ENCODE measurements around the gene MTERF2.

Gene MTERF2

GRCh38 chr12:106987846-106988245, 900 bp upstream of the MTERF2 start:
- peak; percentile 19 for DNase-seq

GRCh38 chr12:106986135-106986534, 811 bp downstream of the MTERF2 start:
- no peak for DNase-seq

- DNase-seq = no peak
Measured at GRCh38 chr12:106985479-106985878, 1.5 kb downstream of the MTERF2 start.

- no peak for DNase-seq
Measured at GRCh38 chr12:106984588-106985137, 2.3 kb downstream of the MTERF2 start.

GRCh38 chr12:106982229-106982628, 4.7 kb downstream of the MTERF2 start:
- no peak for DNase-seq

- no peak for DNase-seq
Measured at GRCh38 chr12:106981788-106982187, 5.2 kb downstream of the MTERF2 start.

- DNase-seq = no peak
Measured at GRCh38 chr12:106980944-106981343, 6.0 kb downstream of the MTERF2 start.

GRCh38 chr12:106978035-106978800, 8.7 kb downstream of the MTERF2 start:
- no peak for DNase-seq

- DNase-seq = no peak
Measured at GRCh38 chr12:106976668-106977067, 10.3 kb downstream of the MTERF2 start.

- DNase-seq = no peak
Measured at GRCh38 chr12:106975993-106976658, 10.8 kb downstream of the MTERF2 start.

- DNase-seq = no peak
Measured at GRCh38 chr12:106975098-106975497, 11.8 kb downstream of the MTERF2 start.

- DNase-seq = peak; percentile 52
Measured at GRCh38 chr12:106974511-106974910, 12.4 kb downstream of the MTERF2 start.

GRCh38 chr12:106973545-106973944, 13.4 kb downstream of the MTERF2 start:
- no peak for DNase-seq

GRCh38 chr12:106971065-106971464, 15.9 kb downstream of the MTERF2 start:
- DNase-seq = no peak

GRCh38 chr12:106964526-106964925, 22.4 kb downstream of the MTERF2 start:
- no peak for DNase-seq

GRCh38 chr12:106962286-106962685, 24.7 kb downstream of the MTERF2 start:
- no peak for DNase-seq

GRCh38 chr12:106960443-106960842, 26.5 kb downstream of the MTERF2 start:
- no peak for DNase-seq

- DNase-seq = no peak
Measured at GRCh38 chr12:106957583-106957982, 29.4 kb downstream of the MTERF2 start.

- peak; percentile 83 for DNase-seq
Measured at GRCh38 chr12:106956048-106956578, 30.8 kb downstream of the MTERF2 start.

GRCh38 chr12:106955377-106956047, 31.4 kb downstream of the MTERF2 start, which contains the start of gene TMEM263:
TSS of gene TMEM263 (plus strand) at chr12:106955907. CDS start at chr12:106967117, 11,210 bp downstream.
- peak; percentile 96 for DNase-seq

- DNase-seq = peak; percentile 48
Measured at GRCh38 chr12:106954462-106955376, 32.2 kb downstream of the MTERF2 start.

Measured in NCI-H146 (cell line).